GM13976 (cell line): ENCODE results near the gene ANKRD27.

Experiments used
- DNase-seq: peaks from one replicate; pipeline ENCODE4 v3.0.0; 2012; ENCODE audit warnings: low spot score
- CTCF ChIP-seq: IDR thresholded peaks from 2 replicates; pipeline ENCODE4 v1.5.1; 2012; ENCODE audit warnings: borderline replicate concordance, mild to moderate bottlenecking; ENCODE audit not compliant: insufficient read depth; ENCODE audit errors: extremely low read depth, missing control alignments, control extremely low read depth
- in situ Hi-C: fragments of 300-500 bp; cut with MboI; formaldehyde crosslinking; loops from one replicate; pipeline ENCODE4 v1.12.0; 2022; ENCODE audit warnings: low sequenced_read_pairs, mixed read lengths, inconsistent platforms; ENCODE audit not compliant: unreplicated experiment

The ANKRD27 gene

GRCh38 chr19:32692727-32693061 is 17.7 kb upstream of the ANKRD27 start:
- no peak for DNase-seq
- TF ChIP-seq CTCF = no peak
- in situ Hi-C loops = no loop called here

- in situ Hi-C loops = no loop called here
- no peak for TF ChIP-seq CTCF
- peak; percentile 80 for DNase-seq
Measured at GRCh38 chr19:32691952-32692726, 17.2 kb upstream of the ANKRD27 start.

GRCh38 chr19:32691291-32691951 is 16.4 kb upstream of the ANKRD27 start, which contains the start of gene NUDT19:
Gene NUDT19 (plus strand): TSS chr19:32691821. CDS start chr19:32691961, 140 bp downstream.
- in situ Hi-C loops = no loop called here
- TF ChIP-seq CTCF = no peak
- peak; percentile 91 for DNase-seq

- in situ Hi-C loops = no loop called here
Measured at GRCh38 chr19:32688311-32688710, 13.3 kb upstream of the ANKRD27 start.

GRCh38 chr19:32687681-32688080 is 12.7 kb upstream of the ANKRD27 start:
- DNase-seq = no peak
- in situ Hi-C loops = no loop called here
- no peak for TF ChIP-seq CTCF

More at GRCh38 chr19:32688311-32688710, 13.3 kb upstream of the ANKRD27 start:
- DNase-seq = no peak
- no peak for TF ChIP-seq CTCF

GRCh38 chr19:32686847-32687475 is 12.0 kb upstream of the ANKRD27 start:
- TF ChIP-seq CTCF = no peak
- no peak for DNase-seq
- in situ Hi-C loops = no loop called here
